Measurements from ENCODE around the gene CPNE2. TPM values are rescaled to one million over a fixed set of nuclear protein-coding genes. Genes with fewer than 3 reads are reported as not detected.

CPNE2 gene
- total and polyA plus RNA-seq, 4 donors: 38.1 to 76.3 (median 52.2) TPM

GRCh38 chr16:57152096-57153093 lies 60.0 kb downstream of the CPNE2 start:
- WGBS, 2 donors: 66 to 68% methylated on average over 4 of the region's 4 CpGs
- H3K27me3 ChIP-seq (ENCODE audit: control insufficient read depth in 3 of 3, insufficient read depth in 3 of 3, low read length in 2 of 3): no peaks in the 10 kb centered on the region
- DNase-seq: no peak
- H3K36me3 ChIP-seq (ENCODE audit: control insufficient read depth in 4 of 4, insufficient read depth in 4 of 4, low read length in 4 of 4): peaks cover 17 to 24% (median 21%) of the 10 kb centered on the region in 4 donors
- no peak overlapping the region for H3K4me3 ChIP-seq
- no peak for TF ChIP-seq CTCF (IDR thresholded peaks at IDR 0.05; ENCODE audit: control extremely low read depth, extremely low read depth)
- no peak for ATAC-seq (ENCODE audit: insufficient read depth, low FRiP score)
- peak overlapping the region in 1 of 2 donors; percentile 28 for H3K27ac ChIP-seq (ENCODE audit: low read depth in 1 of 2, low read length in 1 of 2)
- H3K4me1 ChIP-seq (ENCODE audit: control insufficient read depth in 5 of 5, insufficient read depth in 5 of 5, low read length in 5 of 5): peaks cover 0 to 20% (median 9%) of the 10 kb centered on the region in 5 donors
- H3K9ac ChIP-seq (ENCODE audit: insufficient read depth in 1 of 2, low read length in 2 of 2): no peak overlapping the region
- H3K9me3 ChIP-seq (ENCODE audit: control insufficient read depth in 4 of 4, insufficient read depth in 3 of 4, low read length in 3 of 4): no peaks in the 10 kb centered on the region

- peaks cover 0 to 12% (median 0%) of the 10 kb centered on the region in 5 donors for H3K4me1 ChIP-seq (ENCODE audit: control insufficient read depth in 5 of 5, insufficient read depth in 5 of 5, low read length in 5 of 5)
- no peak overlapping the region for H3K9ac ChIP-seq (ENCODE audit: insufficient read depth in 1 of 2, low read length in 2 of 2)
- no peak overlapping the region for H3K4me3 ChIP-seq
- TF ChIP-seq CTCF (IDR thresholded peaks at IDR 0.05; ENCODE audit: control extremely low read depth, extremely low read depth): no peak
- DNase-seq (no peak), ATAC-seq (ENCODE audit: insufficient read depth, low FRiP score) (no peak)
- H3K36me3 ChIP-seq (ENCODE audit: control insufficient read depth in 4 of 4, insufficient read depth in 4 of 4, low read length in 4 of 4): peaks cover 17 to 29% (median 23%) of the 10 kb centered on the region in 4 donors
- no peaks in the 10 kb centered on the region for H3K9me3 ChIP-seq (ENCODE audit: control insufficient read depth in 4 of 4, insufficient read depth in 3 of 4, low read length in 3 of 4)
- H3K27ac ChIP-seq (ENCODE audit: low read depth in 1 of 2, low read length in 1 of 2): no peak overlapping the region
- 85 to 88% methylated on average over 6 of the region's 6 CpGs for WGBS, 2 donors
- H3K27me3 ChIP-seq (ENCODE audit: control insufficient read depth in 3 of 3, insufficient read depth in 3 of 3, low read length in 2 of 3): no peaks in the 10 kb centered on the region
These were observed 61.5 kb downstream of the CPNE2 start for GRCh38 chr16:57153841-57154240.

DNA sequence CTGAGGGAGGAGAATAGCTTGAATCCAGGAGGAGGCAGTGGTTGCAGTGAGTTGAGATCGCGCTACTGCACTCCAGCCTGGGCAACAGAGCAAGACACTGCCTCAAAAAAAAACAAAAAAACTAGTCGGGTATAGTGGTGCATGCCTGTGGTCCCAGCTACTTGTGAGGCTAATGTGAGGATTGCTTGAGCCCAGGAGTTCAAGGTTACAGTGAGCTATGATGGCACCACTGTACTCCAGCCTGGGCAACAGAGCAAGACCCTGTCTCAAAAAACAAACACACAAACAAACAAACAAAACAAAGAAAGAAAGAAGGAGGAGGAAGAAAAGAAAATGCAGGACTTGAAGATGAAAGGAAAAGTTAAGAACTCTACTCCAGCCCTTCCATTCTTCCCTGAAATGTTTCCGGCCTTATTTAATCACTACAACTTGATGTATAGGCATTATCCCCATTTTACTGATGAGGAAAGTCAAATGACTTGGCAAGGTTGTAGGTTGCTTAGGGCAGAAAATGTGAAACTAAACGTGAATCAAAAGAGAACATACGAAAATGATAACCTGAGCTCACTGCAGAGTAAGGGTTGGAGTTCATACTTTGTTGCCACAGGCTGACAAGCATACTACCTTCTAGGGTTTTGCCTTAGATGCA lies 63.4 kb downstream of the CPNE2 start:
- peaks cover 17 to 29% (median 22%) of the 10 kb centered on the region in 4 donors for H3K36me3 ChIP-seq (ENCODE audit: control insufficient read depth in 4 of 4, insufficient read depth in 4 of 4, low read length in 4 of 4)
- H3K27me3 ChIP-seq (ENCODE audit: control insufficient read depth in 3 of 3, insufficient read depth in 3 of 3, low read length in 2 of 3): no peaks in the 10 kb centered on the region
- H3K4me3 ChIP-seq: no peak overlapping the region
- no peak for ATAC-seq (ENCODE audit: insufficient read depth, low FRiP score)
- no peak for TF ChIP-seq CTCF (IDR thresholded peaks at IDR 0.05; ENCODE audit: control extremely low read depth, extremely low read depth)
- no peak for DNase-seq
- WGBS, 2 donors: 77 to 80% methylated on average over 6 of the region's 6 CpGs
- no peaks in the 10 kb centered on the region for H3K9me3 ChIP-seq (ENCODE audit: control insufficient read depth in 4 of 4, insufficient read depth in 3 of 4, low read length in 3 of 4)
- H3K9ac ChIP-seq (ENCODE audit: insufficient read depth in 1 of 2, low read length in 2 of 2): no peak overlapping the region
- H3K27ac ChIP-seq (ENCODE audit: low read depth in 1 of 2, low read length in 1 of 2): no peak overlapping the region
- H3K4me1 ChIP-seq (ENCODE audit: control insufficient read depth in 5 of 5, insufficient read depth in 5 of 5, low read length in 5 of 5): peaks cover 0 to 6% (median 0%) of the 10 kb centered on the region in 5 donors
